SK-N-SH (cell line): ENCODE data around the gene LRRC8D. TPM values are rescaled to one million over a fixed set of nuclear protein-coding genes. Genes with fewer than 3 reads are reported as not detected.
A peak's percentile ranks its signal among the peaks of the same experiment; 100 is the strongest.

Experiments
- CTCF ChIA-PET: fragments of 300-600, 350-600 bp; formaldehyde crosslinking; extraction: SDS; loops from one replicate; lab custom pipeline; 2021; lab: Yijun Ruan, JAX
- POLR2A ChIA-PET: fragments of 350-600 bp; sonication (Branson Sonifier 250); formaldehyde crosslinking; extraction: SDS; loops from one replicate; lab custom pipeline; 2020; ENCODE audit warnings: antibody characterized with exemption, inconsistent platforms; lab: Yijun Ruan, JAX
- DNase-seq: peaks from one replicate; pipeline ENCODE4 v3.0.0; 2012
- H2AFZ ChIP-seq: fragments of 200-600 bp; sonication (generic); 2 replicates; pipeline ENCODE4 v1.8.1; 2016; ENCODE audit warnings: antibody characterized with exemption, mild to moderate bottlenecking, low read depth
- H3F3A ChIP-seq: fragments of 200-600 bp; sonication (generic); replicated peaks from 2 replicates; pipeline ENCODE3; 2016; ENCODE audit warnings: antibody characterized with exemption, mild to moderate bottlenecking; ENCODE audit not compliant: insufficient read depth
- H3K27ac ChIP-seq, 2 experiments: fragments of 200-500 bp in 1 of 2; fragments of 200-600 bp in 1 of 2; sonication (Bioruptor generic) in 1 of 2; sonication (generic), shearing (Covaris generic) in 1 of 2; 2 replicates each; pipeline versions ENCODE4 v1.5.1 to v1.6.1; 2014 to 2016; ENCODE audit warnings: low read depth in 2 of 2, inconsistent platforms in 1 of 2, low read length in 1 of 2, mild to moderate bottlenecking in 1 of 2, mixed read lengths in 1 of 2
- H3K27me3 ChIP-seq: fragments of 200-600 bp; sonication (generic), shearing (Covaris generic); 2 replicates; pipeline ENCODE4 v1.6.1; 2016; ENCODE audit warnings: mixed run types; ENCODE audit not compliant: insufficient read depth
- H3K36me3 ChIP-seq, 2 experiments: fragments of 200-500 bp in 1 of 2; fragments of 200-600 bp in 1 of 2; sonication (Bioruptor generic) in 1 of 2; sonication (generic) in 1 of 2; replicated peaks in 1 of 2; 2 replicates each; pipeline versions ENCODE3 to v1.5.1; 2014 to 2016; ENCODE audit warnings: low read length in 1 of 2, mild to moderate bottlenecking in 1 of 2; ENCODE audit not compliant: insufficient read depth in 2 of 2, control insufficient read depth in 1 of 2
- H3K4me1 ChIP-seq, 2 experiments: fragments of 200-500 bp in 1 of 2; fragments of 200-600 bp in 1 of 2; sonication (Bioruptor generic) in 1 of 2; sonication (generic), shearing (Covaris generic) in 1 of 2; 2 replicates each; pipeline versions ENCODE4 v1.5.1 to v1.6.1; 2014 to 2016; ENCODE audit warnings: low read depth in 1 of 2, low read length in 1 of 2, mixed run types in 1 of 2; ENCODE audit not compliant: insufficient read depth in 2 of 2, control insufficient read depth in 1 of 2
- H3K4me2 ChIP-seq: fragments of 200-600 bp; sonication (generic), shearing (Covaris generic); 2 replicates; pipeline ENCODE4 v1.6.1; 2017; ENCODE audit warnings: mixed run types
- H3K4me3 ChIP-seq, 2 experiments: fragments of 200-500 bp in 1 of 2; fragments of 200-600 bp in 1 of 2; sonication (Bioruptor generic) in 1 of 2; sonication (generic), shearing (Covaris generic) in 1 of 2; 2 replicates each; pipeline versions ENCODE4 v1.5.1 to v1.8.1; 2014 to 2016; ENCODE audit warnings: low read depth in 2 of 2, inconsistent platforms in 1 of 2, low read length in 1 of 2, mild to moderate bottlenecking in 1 of 2, mixed read lengths in 1 of 2, moderate library complexity in 1 of 2
- H3K79me2 ChIP-seq: fragments of 200-600 bp; sonication (generic); 2 replicates; pipeline ENCODE4 v1.8.1; 2017; ENCODE audit warnings: mild to moderate bottlenecking; ENCODE audit not compliant: insufficient read depth
- H3K9ac ChIP-seq: fragments of 200-600 bp; sonication (generic); 2 replicates; pipeline ENCODE4 v1.6.1; 2017; ENCODE audit warnings: mixed run types
- H3K9me2 ChIP-seq: fragments of 200-600 bp; sonication (generic); 2 replicates; pipeline ENCODE4 v1.6.1; 2017; ENCODE audit warnings: mixed run types
- H3K9me3 ChIP-seq: fragments of 200-600 bp; sonication (generic); 2 replicates; pipeline ENCODE4 v1.6.1; 2017; ENCODE audit warnings: mixed run types, mild to moderate bottlenecking, moderate library complexity
- H4K20me1 ChIP-seq: fragments of 200-600 bp; sonication (generic); 2 replicates; pipeline ENCODE4 v1.6.1; 2017; ENCODE audit warnings: mild to moderate bottlenecking, mixed run types; ENCODE audit not compliant: insufficient read depth
- EP300 ChIP-seq, 2 experiments: IDR thresholded peaks; 2 replicates each; pipeline versions ENCODE4 v1.4.0 to v1.6.1; 2012; ENCODE audit warnings: borderline replicate concordance in 1 of 2, low read depth in 1 of 2, low read length in 1 of 2
- EZH2phosphoT487 ChIP-seq: fragments of 200-600 bp; sonication (generic); IDR thresholded peaks from 2 replicates; pipeline ENCODE4 v1.6.1; 2017; ENCODE audit warnings: low read depth, mixed run types, mild to moderate bottlenecking, antibody characterized with exemption, moderate library complexity, borderline replicate concordance
- FOSL2 ChIP-seq: IDR thresholded peaks from 2 replicates; pipeline ENCODE4 v1.4.0; 2012; ENCODE audit warnings: low read depth, mild to moderate bottlenecking, moderate library complexity, borderline replicate concordance
- GATA2 ChIP-seq: sonication (generic); formaldehyde crosslinking; IDR thresholded peaks from 2 replicates; pipeline ENCODE4 v1.5.0; 2020; ENCODE audit warnings: mild to moderate bottlenecking, missing genetic modification reagents
- JUND ChIP-seq: IDR thresholded peaks from 2 replicates; pipeline ENCODE4 v1.4.0; 2012
- NFIC ChIP-seq: IDR thresholded peaks from 2 replicates; pipeline ENCODE4 v1.4.0; 2012; ENCODE audit warnings: borderline replicate concordance
- POLR2AphosphoS5 ChIP-seq: IDR thresholded peaks from 2 replicates; pipeline ENCODE4 v1.6.1; 2012; ENCODE audit warnings: low read depth, low read length
- RCOR1 ChIP-seq: fragments of 150-350 bp; IDR thresholded peaks from 2 replicates; pipeline ENCODE4 v1.6.1; 2017; ENCODE audit warnings: antibody characterized with exemption, low read length
- SMC3 ChIP-seq: IDR thresholded peaks from 2 replicates; pipeline ENCODE4 v1.6.1; 2012; ENCODE audit warnings: low read depth, low read length, improper control_type of control experiment
- TAF1 ChIP-seq: IDR thresholded peaks from 2 replicates; pipeline ENCODE4 v1.6.1; 2012; ENCODE audit warnings: low read depth, mild to moderate bottlenecking, low read length, moderate library complexity, borderline replicate concordance
- TCF12 ChIP-seq: IDR thresholded peaks from 2 replicates; pipeline ENCODE4 v1.4.0; 2012
- TEAD4 ChIP-seq: IDR thresholded peaks from 2 replicates; pipeline ENCODE4 v1.4.0; 2012; ENCODE audit warnings: mild to moderate bottlenecking, borderline replicate concordance; ENCODE audit not compliant: insufficient read depth
- WGBS: methylation state at CpG from one replicate; pipeline ENCODE4 v1.1.6; 2017; ENCODE audit warnings: low lambda C conversion rate; 5-methylcytosine and 5-hydroxymethylcytosine counted together
- polyA plus RNA-seq, 3 experiments: library from polyadenylated mRNA; depleted of rRNA; stranded (reverse); fragments of >200 nt; gene quantifications; 2 replicates each; pipeline ENCODE4 v1.2.3, GENCODE V29; 2012
- TF ChIP-seq, protein P1 (sequence below): fragments of 150-350 bp; IDR thresholded peaks from 2 replicates; pipeline ENCODE4 v1.6.1; 2016; ENCODE audit warnings: mild to moderate bottlenecking, low read depth, low read length
- TF ChIP-seq, protein P2 (sequence below): IDR thresholded peaks from 2 replicates; pipeline ENCODE4 v1.4.0; 2012; ENCODE audit warnings: low read depth, borderline replicate concordance
- TF ChIP-seq, protein P3 (sequence below): fragments of 200-600 bp; sonication (generic); IDR thresholded peaks from 2 replicates; pipeline ENCODE4 v1.6.1; 2017; ENCODE audit warnings: antibody characterized with exemption, mild to moderate bottlenecking, moderate library complexity

LRRC8D gene
- polyA plus RNA-seq, 1 of the 3 experiments (the other 2 are of a cell fraction) = 15.0 TPM

DNA sequence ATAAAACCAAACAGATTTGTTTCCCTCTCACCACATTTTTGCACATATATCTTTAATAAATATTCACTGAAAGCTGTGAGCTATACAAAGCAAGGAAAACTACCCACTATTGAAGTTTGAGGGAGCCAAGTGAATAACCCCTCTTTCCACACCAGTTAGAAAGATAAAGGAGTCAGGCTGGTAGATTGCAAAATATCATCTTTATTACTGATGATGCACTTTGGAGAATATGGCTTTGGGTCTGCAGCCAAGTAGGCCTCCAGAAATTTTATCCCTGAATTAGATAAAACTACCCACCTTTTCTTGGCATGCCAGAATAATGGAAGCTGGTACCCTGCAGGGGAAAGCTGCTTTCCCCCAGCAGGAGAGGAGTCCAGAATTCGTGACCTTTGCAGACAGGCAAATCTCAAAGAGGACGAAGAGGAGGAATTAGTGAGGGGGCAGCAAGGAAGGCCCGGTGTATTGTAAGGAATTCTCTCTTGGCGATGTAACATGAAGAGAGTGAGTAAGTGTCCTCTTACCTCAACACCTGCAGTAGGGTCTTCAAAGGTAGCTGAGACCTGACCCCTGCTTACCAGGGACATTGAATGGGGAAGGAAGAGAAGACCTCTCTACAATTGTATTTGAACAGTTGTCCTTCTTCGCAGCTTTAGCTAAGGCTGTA, 84.7 kb downstream of the LRRC8D start:
- H3K27me3 ChIP-seq = no peaks in the 10 kb centered on the region
- 87% methylated on average over 5 of the region's 5 CpGs for WGBS
- CTCF ChIA-PET = interaction anchor here (1.0 to 1.6 kb wide), 2 partner anchors 11 to 62 kb away, joined by 3 to 5 read pairs; no protein-coding TSS in a partner anchor
- H3K4me2 ChIP-seq = peak overlapping the region; percentile 43
- H3K9me3 ChIP-seq = no peaks in the 10 kb centered on the region
- DNase-seq = no peak
- H3K36me3 ChIP-seq = no peaks in the 10 kb centered on the region
- POLR2A ChIA-PET = no interaction called here
- H2AFZ ChIP-seq = no peak overlapping the region
- H3K4me1 ChIP-seq = peaks cover 44 to 61% of the 10 kb centered on the region in 2 experiments
- H3F3A ChIP-seq = peaks cover 30% of the 10 kb centered on the region
- no peak overlapping the region for H3K4me3 ChIP-seq
- H3K9me2 ChIP-seq = no peaks in the 10 kb centered on the region
- no peaks in the 10 kb centered on the region for H3K79me2 ChIP-seq
- no peak overlapping the region for H3K9ac ChIP-seq
- H3K27ac ChIP-seq = peak overlapping the region in 1 of 2 experiments; percentile 86; a peak in 1 of 4 replicates
- no peaks in the 10 kb centered on the region for H4K20me1 ChIP-seq
- TF ChIP-seq EZH2phosphoT487 (no peak), TCF12 (no peak), FOSL2 (no peak)

DNA sequence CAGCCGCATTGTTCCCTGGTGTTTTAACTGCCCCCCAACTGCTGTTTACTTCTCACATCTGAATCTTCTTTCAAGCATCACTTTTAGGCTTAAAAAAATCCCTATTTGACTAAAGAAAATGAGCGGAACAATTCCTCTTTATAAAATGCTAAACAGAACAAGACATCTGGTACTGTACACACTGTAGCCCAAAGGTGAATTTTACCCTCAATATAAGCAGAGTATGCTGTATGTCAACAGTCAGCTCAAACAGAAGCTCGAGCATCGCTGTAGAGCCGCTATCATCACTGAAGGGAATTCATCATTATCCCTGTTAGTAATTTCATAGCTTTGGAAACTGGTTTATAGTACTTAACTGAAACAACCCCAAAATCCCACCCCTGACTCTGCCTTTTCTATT, 85.3 kb downstream of the LRRC8D start:
- Histone ChIP-seq H3K27me3 (no peaks in the 10 kb centered on the region), H3K4me3 (no peak overlapping the region), H3F3A (peaks cover 34% of the 10 kb centered on the region), H3K9me2 (no peaks in the 10 kb centered on the region), H3K36me3 (no peaks in the 10 kb centered on the region)
- WGBS = 90% methylated on average over 5 of the region's 5 CpGs
- no peak for TF ChIP-seq JUND
- TF ChIP-seq EP300 (IDR thresholded peaks at IDR 0.05; ENCODE audit: borderline replicate concordance in 1 of 2, low read depth in 1 of 2, low read length in 1 of 2) = no peak
- no peak for TF ChIP-seq RCOR1
- TF ChIP-seq, all 33 proteins: peak for 0
- Histone ChIP-seq H3K27ac (peak overlapping the region in 1 of 2 experiments; percentile 86; a peak in 3 of 4 replicates), H2AFZ (no peak overlapping the region), H3K9ac (no peak overlapping the region), H3K79me2 (no peaks in the 10 kb centered on the region), H3K4me2 (peak overlapping the region; percentile 43), H4K20me1 (no peaks in the 10 kb centered on the region), H3K4me1 (peaks cover 38 to 67% of the 10 kb centered on the region in 2 experiments), H3K9me3 (no peaks in the 10 kb centered on the region)
- ChIA-PET POLR2A (no interaction called here), CTCF (interaction anchor here (1.0 to 1.6 kb wide), 2 partner anchors 10 to 63 kb away, joined by 3 to 5 read pairs; no protein-coding TSS in a partner anchor)
- no peak for DNase-seq

DNA sequence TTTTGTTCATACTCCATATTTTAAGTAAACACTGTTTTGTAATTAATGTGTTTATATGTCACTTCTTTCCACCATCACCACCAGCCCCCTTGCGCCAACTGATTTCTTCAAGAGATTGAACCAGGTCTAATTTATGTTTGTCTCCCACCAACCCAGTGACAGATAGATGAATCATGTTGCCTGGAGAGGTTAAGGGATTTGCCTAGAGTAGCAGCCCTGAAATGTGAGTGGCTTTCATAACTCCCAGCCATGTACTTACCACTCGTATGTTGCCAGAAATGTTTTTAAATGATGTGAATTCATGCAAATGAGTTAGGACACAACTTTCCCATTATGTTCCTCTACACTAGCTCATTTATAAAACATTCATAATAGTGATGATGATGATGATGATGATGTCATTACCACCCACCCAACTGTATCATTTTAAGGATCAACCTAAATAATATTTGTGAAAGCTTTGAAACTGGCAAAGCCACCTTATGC, 86.9 kb downstream of the LRRC8D start:
- peaks cover 28 to 68% of the 10 kb centered on the region in 2 experiments for H3K4me1 ChIP-seq
- TF ChIP-seq SMC3 (no peak), GATA2 (CRISPR knock-in tag) (no peak), TCF12 (peak; percentile 70), TEAD4 (no peak), FOSL2 (peak; percentile 66), POLR2AphosphoS5 (no peak), NFIC (peak; percentile 37), TAF1 (no peak)
- TF ChIP-seq, protein P1, sequence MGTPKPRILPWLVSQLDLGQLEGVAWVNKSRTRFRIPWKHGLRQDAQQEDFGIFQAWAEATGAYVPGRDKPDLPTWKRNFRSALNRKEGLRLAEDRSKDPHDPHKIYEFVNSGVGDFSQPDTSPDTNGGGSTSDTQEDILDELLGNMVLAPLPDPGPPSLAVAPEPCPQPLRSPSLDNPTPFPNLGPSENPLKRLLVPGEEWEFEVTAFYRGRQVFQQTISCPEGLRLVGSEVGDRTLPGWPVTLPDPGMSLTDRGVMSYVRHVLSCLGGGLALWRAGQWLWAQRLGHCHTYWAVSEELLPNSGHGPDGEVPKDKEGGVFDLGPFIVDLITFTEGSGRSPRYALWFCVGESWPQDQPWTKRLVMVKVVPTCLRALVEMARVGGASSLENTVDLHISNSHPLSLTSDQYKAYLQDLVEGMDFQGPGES = no peak
- TF ChIP-seq, protein P2, sequence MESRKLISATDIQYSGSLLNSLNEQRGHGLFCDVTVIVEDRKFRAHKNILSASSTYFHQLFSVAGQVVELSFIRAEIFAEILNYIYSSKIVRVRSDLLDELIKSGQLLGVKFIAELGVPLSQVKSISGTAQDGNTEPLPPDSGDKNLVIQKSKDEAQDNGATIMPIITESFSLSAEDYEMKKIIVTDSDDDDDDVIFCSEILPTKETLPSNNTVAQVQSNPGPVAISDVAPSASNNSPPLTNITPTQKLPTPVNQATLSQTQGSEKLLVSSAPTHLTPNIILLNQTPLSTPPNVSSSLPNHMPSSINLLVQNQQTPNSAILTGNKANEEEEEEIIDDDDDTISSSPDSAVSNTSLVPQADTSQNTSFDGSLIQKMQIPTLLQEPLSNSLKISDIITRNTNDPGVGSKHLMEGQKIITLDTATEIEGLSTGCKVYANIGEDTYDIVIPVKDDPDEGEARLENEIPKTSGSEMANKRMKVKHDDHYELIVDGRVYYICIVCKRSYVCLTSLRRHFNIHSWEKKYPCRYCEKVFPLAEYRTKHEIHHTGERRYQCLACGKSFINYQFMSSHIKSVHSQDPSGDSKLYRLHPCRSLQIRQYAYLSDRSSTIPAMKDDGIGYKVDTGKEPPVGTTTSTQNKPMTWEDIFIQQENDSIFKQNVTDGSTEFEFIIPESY = no peak
- TF ChIP-seq, protein P3, sequence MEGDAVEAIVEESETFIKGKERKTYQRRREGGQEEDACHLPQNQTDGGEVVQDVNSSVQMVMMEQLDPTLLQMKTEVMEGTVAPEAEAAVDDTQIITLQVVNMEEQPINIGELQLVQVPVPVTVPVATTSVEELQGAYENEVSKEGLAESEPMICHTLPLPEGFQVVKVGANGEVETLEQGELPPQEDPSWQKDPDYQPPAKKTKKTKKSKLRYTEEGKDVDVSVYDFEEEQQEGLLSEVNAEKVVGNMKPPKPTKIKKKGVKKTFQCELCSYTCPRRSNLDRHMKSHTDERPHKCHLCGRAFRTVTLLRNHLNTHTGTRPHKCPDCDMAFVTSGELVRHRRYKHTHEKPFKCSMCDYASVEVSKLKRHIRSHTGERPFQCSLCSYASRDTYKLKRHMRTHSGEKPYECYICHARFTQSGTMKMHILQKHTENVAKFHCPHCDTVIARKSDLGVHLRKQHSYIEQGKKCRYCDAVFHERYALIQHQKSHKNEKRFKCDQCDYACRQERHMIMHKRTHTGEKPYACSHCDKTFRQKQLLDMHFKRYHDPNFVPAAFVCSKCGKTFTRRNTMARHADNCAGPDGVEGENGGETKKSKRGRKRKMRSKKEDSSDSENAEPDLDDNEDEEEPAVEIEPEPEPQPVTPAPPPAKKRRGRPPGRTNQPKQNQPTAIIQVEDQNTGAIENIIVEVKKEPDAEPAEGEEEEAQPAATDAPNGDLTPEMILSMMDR = no peak

More for the DNA sequence above, 86.9 kb downstream of the LRRC8D start:
- Histone ChIP-seq H3K4me3 (no peak overlapping the region), H3K79me2 (no peaks in the 10 kb centered on the region), H3K36me3 (no peaks in the 10 kb centered on the region), H3K9me3 (no peaks in the 10 kb centered on the region), H3K9ac (peak overlapping the region; percentile 19; the same call in 1 of the 2 replicates), H3K27me3 (no peaks in the 10 kb centered on the region), H3K4me2 (peak overlapping the region; percentile 43), H3K9me2 (no peaks in the 10 kb centered on the region), H3F3A (peaks cover 37% of the 10 kb centered on the region), H4K20me1 (no peaks in the 10 kb centered on the region), H2AFZ (no peak overlapping the region), H3K27ac (peak overlapping the region in 1 of 2 experiments; percentile 86; a peak in 2 of 4 replicates)
- DNase-seq = no peak
- CTCF ChIA-PET = interaction anchor here (2.1 kb wide), 1 partner anchor 64 kb away, joined by 6 read pairs; no protein-coding TSS in a partner anchor
- POLR2A ChIA-PET = no interaction called here
- 42% methylated on average over 2 of the region's 2 CpGs for WGBS
